Neural crest cell (in vitro differentiated cells): ENCODE data around the gene MTREX. TPM values are rescaled to one million over a fixed set of nuclear protein-coding genes. Genes with fewer than 3 reads are reported as not detected.

Source experiments
- DNase-seq: peaks from one replicate; pipeline ENCODE4 v3.0.0; 2021; ENCODE audit warnings: low read depth, mixed read lengths, low spot score
- H3K27ac Mint-ChIP-seq: one replicate; pipeline ENCODE4 v1.8.0; 2021; ENCODE audit warnings: mild to moderate bottlenecking, mixed read lengths; ENCODE audit not compliant: unreplicated experiment
- H3K27me3 Mint-ChIP-seq: 2 replicates; pipeline ENCODE4 v1.8.0; 2021; ENCODE audit warnings: low read depth, mild to moderate bottlenecking, mixed read lengths
- H3K36me3 Mint-ChIP-seq: 2 replicates; pipeline ENCODE4 v1.8.0; 2021; ENCODE audit warnings: low read depth, mild to moderate bottlenecking, mixed read lengths
- H3K4me1 Mint-ChIP-seq: 2 replicates; pipeline ENCODE4 v1.8.0; 2021; ENCODE audit warnings: mixed read lengths
- H3K4me3 Mint-ChIP-seq: one replicate; pipeline ENCODE4 v1.8.0; 2021; ENCODE audit warnings: mild to moderate bottlenecking, mixed read lengths
- H3K9me3 Mint-ChIP-seq: 2 replicates; pipeline ENCODE4 v1.8.0; 2021; ENCODE audit warnings: mixed read lengths
- total RNA-seq: library from RNA; stranded (reverse); gene quantifications from 2 replicates; pipeline ENCODE4 v1.2.1, GENCODE V29; 2021
- TF ChIP-seq, protein P1 (sequence below): fragments of 200-600 bp; sonication (generic); conservative IDR thresholded peaks from 2 replicates; pipeline ENCODE4 v1.5.0; 2021; ENCODE audit warnings: antibody characterized with exemption, mild to moderate bottlenecking

MTREX gene
- total RNA-seq, 1 donor from 2014 or later: 101 TPM

DNA sequence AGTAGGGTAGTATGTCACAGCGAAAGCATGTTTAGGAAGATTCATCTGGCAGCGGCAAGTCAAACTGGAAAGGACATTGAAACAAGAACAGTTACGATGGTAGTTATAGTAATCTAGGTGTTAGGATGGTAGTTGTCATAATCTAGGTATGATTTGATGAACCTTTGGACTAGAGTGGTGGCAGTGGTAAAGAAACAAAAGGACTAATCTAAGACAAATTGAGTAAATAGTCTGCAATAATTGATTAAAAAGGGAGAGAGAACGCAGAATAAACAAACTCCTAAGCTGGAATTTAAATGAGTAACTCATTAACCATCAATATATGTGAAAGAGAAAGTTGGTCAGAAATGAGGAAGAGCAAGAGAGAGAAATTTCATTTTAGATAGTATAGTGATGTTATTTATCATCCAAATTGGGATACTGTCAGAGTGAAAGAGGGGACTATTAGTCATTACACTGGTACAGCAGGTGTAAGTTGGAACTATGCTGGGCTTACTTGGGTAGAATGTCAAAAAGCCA is 56.8 kb downstream of the MTREX start:
- DNase-seq: no peak
- no peak overlapping the region for H3K4me3 Mint-ChIP-seq
- TF ChIP-seq, protein P1, sequence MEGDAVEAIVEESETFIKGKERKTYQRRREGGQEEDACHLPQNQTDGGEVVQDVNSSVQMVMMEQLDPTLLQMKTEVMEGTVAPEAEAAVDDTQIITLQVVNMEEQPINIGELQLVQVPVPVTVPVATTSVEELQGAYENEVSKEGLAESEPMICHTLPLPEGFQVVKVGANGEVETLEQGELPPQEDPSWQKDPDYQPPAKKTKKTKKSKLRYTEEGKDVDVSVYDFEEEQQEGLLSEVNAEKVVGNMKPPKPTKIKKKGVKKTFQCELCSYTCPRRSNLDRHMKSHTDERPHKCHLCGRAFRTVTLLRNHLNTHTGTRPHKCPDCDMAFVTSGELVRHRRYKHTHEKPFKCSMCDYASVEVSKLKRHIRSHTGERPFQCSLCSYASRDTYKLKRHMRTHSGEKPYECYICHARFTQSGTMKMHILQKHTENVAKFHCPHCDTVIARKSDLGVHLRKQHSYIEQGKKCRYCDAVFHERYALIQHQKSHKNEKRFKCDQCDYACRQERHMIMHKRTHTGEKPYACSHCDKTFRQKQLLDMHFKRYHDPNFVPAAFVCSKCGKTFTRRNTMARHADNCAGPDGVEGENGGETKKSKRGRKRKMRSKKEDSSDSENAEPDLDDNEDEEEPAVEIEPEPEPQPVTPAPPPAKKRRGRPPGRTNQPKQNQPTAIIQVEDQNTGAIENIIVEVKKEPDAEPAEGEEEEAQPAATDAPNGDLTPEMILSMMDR: no peak
- H3K4me1 Mint-ChIP-seq: no peaks in the 10 kb centered on the region
- H3K9me3 Mint-ChIP-seq: no peaks in the 10 kb centered on the region
- no peak overlapping the region for H3K27ac Mint-ChIP-seq
- peaks cover 15% of the 10 kb centered on the region for H3K36me3 Mint-ChIP-seq
- no peaks in the 10 kb centered on the region for H3K27me3 Mint-ChIP-seq

DNA sequence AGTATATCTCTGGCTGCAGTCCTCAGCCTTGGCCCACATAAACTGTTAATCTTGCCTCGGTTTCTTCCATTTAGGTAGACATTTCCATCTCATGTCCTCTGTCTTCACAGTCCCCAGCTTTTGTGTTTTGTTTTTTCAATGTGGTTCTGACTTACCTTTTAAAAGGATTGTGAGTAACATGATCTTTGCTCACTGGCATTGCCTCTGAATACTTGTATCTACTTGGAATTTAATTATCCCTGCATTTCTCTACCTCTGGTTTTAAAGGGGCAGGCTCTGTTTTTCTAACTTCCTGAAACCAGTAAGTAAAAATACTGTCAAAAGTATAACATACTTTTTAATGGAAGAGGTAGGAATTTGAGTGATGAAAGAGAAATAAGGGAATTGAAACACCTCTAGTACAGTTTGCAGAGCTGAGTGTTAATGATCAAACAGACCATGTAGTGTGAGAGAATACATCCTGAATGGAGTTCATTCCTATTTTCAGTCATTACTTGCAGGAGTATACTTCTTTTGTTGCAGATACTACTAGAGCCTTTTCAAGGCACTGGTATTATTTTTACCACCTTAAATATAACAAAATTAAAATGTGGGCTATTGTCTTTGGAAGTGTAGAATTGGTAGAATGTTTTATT is 62.6 kb downstream of the MTREX start:
- peak overlapping the region; percentile 83 for H3K27ac Mint-ChIP-seq
- H3K9me3 Mint-ChIP-seq: peaks cover 7% of the 10 kb centered on the region
- H3K4me3 Mint-ChIP-seq: no peak overlapping the region
- TF ChIP-seq, protein P1: no peak
- H3K27me3 Mint-ChIP-seq: no peaks in the 10 kb centered on the region
- peaks cover 36% of the 10 kb centered on the region for H3K36me3 Mint-ChIP-seq
- DNase-seq: no peak
- H3K4me1 Mint-ChIP-seq: no peaks in the 10 kb centered on the region

DNA sequence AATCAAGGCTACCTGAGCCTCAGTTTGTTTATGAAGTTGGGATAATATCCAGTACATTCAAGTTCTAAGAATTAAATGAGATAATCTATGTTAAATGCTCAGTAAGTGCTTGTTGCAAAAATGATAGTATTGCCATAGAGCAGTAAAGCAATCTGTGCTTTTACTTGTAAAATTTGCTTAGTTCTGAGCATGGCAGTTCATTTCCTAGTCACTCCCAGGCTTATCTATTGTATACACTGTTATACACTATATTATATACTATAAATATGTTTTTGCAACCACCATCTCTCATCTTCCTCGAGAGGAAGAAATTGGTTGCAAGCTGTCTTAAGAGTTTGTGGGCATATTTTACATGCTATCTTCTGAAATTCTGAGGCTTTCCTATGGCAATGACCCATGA is 63.4 kb downstream of the MTREX start:
- DNase-seq: no peak
- Mint-ChIP-seq H3K4me1 (no peaks in the 10 kb centered on the region), H3K27me3 (no peaks in the 10 kb centered on the region), H3K9me3 (peaks cover 7% of the 10 kb centered on the region), H3K4me3 (no peak overlapping the region), H3K36me3 (peaks cover 42% of the 10 kb centered on the region), H3K27ac (no peak overlapping the region)
- TF ChIP-seq, protein P1: no peak

DNA sequence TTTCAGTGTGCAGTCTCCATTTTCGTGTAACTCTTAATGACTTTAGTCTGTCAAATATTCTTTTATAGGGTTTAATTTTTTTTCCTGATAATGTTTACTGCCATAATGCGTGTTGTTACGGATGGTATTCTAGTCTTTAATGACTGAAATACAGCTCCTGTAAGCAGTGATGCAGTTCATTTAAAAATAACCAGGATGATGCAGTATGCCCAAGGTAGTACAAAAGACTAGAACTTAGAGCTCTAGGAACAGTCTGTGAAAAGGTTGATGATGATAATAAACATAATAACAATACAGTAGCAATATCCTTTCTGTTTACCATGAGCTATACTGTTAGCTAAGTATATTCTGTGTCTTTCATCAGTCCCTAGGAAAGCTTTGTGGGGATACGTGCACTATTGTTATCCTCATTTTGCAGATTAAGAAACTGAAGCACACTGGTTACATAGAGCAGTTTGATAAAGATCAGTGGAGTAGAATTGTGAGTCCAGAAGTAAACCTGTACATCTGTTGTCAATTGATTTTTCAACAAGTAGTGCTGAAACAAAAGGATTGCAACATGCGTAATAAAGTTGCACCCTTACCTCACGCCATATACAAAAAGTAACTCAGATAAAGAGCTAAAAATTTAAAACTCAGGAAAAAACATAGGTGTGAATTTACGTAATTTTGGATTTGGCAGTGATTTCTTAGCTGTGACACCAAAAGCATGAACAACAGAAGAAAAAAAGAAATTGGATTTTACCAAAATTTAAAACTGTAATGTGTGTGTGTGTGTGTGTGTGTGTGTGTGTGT is 64.5 kb downstream of the MTREX start:
- H3K9me3 Mint-ChIP-seq: peaks cover 7% of the 10 kb centered on the region
- no peak for DNase-seq
- peaks cover 39% of the 10 kb centered on the region for H3K36me3 Mint-ChIP-seq
- TF ChIP-seq, protein P1: no peak
- no peak overlapping the region for H3K4me3 Mint-ChIP-seq
- H3K27me3 Mint-ChIP-seq: no peaks in the 10 kb centered on the region
- no peak overlapping the region for H3K27ac Mint-ChIP-seq
- H3K4me1 Mint-ChIP-seq: no peaks in the 10 kb centered on the region

DNA sequence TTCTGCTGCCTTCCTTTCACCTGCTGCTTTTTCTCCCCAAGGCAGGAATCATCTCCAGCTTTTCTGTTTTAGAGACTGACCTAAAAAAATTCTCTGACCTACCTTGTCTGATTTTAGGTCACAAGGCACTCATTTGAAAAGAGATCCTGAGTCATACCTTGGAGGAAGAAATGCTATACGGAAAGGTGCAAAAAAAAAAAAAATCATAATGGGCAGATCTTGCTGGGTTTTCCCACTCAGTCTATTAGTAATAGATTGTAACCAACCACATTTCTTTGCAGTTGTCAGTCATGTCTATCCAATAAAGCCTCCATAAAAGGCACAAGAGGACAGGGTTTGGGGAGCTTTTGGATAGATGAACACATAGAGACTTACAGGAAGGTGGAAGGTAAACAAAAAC is 70.0 kb downstream of the MTREX start:
- H3K27ac Mint-ChIP-seq: no peak overlapping the region
- peaks cover 29% of the 10 kb centered on the region for H3K36me3 Mint-ChIP-seq

More for the DNA sequence above, 70.0 kb downstream of the MTREX start:
- no peaks in the 10 kb centered on the region for H3K27me3 Mint-ChIP-seq
- TF ChIP-seq, protein P1: no peak
- H3K4me1 Mint-ChIP-seq: no peaks in the 10 kb centered on the region
- no peaks in the 10 kb centered on the region for H3K9me3 Mint-ChIP-seq
- DNase-seq: no peak
- H3K4me3 Mint-ChIP-seq: no peak overlapping the region
